NCI-H1092 treated with DMSO at 0.1 percent for 48 hours (cell line): ENCODE data around the gene SFXN3.

Source experiments
- DNase-seq: peaks from one replicate; lab custom pipeline; 2025; lab: John Stamatoyannopoulos, UW

Gene SFXN3

DNA sequence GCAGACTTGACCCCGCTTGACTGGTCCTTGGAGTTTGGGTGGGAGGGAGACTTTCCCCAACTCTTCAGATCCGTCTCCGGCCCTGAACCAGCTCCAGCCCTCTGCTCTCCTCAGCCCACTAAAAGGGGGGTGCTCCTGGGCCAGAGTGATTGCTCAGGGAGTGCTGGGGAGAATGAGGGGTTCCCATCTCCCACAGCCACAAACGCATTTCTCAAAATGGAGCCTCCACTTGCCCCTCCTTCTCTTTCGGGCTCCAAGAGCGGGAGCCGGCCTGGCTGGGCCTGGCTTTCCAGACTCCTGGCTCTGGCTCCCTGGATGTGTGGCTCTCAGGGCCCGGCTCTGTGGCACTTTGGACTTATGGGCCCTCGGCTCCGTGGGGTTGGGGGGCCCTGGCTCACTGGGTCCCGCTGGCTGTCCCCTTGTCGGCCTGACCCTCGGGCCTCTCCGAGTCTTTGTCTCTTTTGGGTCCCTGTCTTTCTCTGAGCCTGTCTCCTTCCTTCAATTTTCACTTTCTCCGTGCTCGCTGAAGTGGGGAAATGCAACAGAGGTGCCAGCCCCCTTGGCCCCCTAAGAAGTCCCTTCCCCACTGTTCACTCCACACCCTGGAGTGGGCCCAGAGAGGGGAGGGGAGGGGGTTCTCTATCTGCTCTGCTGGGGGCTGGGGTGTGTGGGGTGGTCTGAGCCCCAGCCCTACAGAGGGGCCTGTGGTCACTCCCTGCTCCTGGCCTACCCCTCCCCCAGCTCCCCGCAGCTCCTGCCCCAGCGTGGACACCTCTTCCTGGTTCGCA is 30.7 kb upstream of the SFXN3 start:
- DNase-seq: no peak

DNA sequence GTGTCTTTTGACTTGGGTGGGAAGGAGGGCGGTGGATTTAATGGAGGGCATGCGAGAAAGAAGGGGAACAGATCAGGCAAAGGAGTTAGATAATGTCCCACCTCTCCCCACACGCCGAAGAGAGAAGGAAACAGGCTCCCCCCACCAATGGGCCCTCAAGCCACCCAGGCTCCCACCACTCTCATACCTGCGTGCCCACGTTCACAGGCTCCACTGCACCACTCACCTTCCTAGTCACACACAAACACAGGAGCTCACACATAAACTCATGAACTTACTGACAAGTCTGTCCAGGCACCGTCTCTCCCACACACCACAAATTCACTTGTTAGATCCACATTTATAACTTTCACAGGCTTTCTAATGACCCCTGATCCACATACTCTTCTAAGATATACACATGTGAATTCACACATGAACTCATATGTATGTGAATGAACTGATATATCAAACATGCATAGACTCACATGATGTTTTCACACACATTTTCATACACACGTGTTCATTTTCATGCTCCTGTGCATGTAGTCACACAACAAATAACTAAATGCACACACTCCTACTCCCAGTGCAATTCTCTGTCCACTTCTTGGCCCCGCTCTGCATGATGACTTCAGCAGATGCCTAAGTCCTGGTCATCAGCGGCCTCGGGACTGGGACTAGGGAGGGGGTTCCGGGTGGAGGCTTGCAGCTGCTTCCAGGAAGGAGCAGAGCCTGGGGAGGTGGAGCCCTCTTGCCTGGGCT is 29.9 kb upstream of the SFXN3 start:
- DNase-seq: no peak

DNA sequence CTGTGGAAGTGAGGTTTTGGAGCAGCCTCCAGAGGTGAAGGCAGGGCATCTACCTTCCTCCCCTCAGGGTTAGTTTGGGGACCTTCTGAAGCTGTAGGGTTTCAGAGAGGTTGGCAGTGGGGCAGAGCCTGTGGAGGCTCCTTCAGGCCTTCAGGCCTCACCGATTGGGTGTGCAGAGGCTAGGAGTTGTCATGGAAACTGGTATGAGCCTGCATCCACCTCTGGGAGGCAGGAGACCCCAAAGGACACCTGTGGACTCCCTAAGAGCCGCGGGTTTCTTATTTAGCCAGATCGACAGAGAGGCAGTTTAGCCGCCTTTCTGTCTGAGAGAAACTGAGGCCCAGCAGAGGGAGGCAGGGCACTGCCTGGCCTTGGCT is 29.4 kb upstream of the SFXN3 start:
- no peak for DNase-seq

DNA sequence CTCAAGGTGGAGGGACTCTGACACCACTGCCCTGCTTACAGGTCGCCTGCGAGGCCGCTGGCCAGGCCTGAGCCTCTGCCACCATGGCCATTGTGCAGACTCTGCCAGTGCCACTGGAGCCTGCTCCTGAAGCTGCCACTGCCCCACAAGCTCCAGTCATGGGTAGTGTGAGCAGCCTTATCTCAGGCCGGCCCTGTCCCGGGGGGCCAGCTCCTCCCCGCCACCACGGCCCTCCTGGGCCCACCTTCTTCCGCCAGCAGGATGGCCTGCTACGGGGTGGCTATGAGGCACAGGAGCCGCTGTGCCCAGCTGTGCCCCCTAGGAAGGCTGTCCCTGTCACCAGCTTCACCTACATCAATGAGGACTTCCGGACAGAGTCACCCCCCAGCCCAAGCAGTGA is 28.6 kb upstream of the SFXN3 start:
- DNase-seq: no peak

DNA sequence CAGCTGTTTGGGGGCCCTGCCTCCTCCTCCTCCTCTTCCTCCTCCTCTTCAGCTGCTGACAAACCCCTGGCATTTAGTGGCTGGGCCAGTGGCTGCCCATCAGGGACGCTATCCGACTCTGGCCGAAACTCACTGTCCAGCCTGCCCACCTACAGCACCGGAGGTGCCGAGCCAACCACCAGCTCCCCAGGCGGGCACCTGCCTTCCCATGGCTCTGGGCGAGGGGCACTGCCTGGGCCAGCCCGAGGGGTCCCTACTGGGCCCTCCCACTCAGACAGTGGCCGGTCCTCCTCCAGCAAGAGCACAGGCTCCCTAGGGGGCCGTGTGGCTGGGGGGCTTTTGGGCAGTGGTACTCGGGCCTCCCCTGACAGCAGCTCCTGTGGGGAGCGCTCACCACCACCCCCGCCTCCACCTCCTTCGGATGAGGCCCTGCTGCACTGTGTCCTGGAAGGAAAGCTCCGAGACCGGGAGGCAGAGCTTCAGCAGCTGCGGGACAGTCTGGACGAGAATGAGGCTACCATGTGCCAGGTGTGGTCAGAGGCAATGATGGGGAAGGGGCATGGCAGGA is 27.3 kb upstream of the SFXN3 start:
- no peak for DNase-seq

DNA sequence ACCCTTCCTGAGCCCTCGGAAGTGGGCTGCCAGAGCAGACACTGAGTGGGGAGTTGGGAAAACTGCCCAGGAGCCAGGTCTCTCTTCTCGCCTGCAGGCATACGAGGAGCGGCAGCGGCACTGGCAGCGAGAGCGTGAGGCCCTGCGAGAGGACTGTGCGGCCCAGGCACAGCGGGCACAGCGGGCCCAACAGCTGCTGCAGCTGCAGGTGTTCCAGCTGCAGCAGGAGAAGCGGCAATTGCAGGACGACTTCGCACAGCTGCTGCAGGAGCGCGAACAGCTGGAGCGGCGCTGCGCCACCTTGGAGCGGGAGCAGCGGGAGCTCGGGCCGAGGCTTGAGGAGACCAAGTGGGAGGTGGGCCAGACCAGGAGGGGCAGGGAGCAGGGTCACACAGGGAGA is 25.7 kb upstream of the SFXN3 start:
- no peak for DNase-seq

DNA sequence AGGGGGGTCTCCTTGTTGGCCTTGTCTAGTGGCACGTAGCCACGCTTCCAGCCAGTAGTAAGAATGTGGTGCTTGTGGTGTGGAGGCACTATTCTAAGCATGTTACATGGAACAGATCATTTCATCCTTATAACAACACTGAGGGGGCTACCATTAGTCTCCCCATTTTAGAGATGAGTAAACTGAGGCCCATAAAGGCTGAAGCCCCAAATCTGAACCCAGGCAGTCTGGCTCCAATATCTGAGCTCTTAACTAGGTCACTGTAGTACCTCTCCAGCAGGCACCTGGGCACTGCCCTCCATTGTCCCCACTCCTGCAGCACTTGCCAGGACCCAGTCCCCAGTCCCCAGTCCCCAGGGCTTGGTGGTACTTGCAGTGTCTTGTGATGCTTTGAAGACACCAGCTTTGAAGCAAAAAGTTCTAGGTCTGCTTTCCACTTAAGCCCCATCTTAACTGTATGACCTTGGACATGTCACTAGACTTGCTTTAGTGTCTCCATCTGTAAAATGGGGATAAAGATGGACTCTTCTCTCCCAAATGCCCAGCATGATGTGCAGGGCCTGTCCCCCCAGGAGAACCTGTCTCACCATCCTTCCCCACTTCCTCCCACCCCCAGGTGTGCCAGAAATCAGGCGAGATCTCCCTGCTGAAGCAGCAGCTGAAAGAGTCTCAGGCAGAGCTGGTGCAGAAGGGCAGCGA is 25.0 kb upstream of the SFXN3 start:
- DNase-seq: no peak

DNA sequence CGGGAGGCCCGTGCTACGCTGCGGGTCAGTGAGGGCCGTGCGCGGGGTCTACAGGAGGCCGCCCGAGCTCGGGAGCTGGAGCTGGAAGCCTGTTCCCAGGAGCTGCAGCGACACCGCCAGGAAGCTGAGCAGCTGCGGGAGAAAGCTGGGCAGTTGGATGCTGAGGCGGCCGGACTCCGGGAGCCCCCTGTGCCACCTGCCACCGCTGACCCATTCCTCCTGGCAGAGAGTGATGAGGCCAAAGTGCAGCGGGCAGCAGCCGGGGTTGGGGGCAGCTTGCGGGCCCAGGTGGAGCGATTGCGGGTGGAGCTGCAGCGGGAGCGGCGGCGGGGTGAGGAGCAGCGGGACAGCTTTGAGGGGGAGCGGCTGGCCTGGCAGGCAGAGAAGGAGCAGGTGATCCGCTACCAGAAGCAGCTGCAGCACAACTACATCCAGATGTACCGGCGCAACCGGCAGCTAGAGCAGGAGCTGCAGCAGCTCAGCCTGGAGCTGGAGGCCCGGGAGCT is 24.4 kb upstream of the SFXN3 start:
- DNase-seq: peak; percentile 51

DNA sequence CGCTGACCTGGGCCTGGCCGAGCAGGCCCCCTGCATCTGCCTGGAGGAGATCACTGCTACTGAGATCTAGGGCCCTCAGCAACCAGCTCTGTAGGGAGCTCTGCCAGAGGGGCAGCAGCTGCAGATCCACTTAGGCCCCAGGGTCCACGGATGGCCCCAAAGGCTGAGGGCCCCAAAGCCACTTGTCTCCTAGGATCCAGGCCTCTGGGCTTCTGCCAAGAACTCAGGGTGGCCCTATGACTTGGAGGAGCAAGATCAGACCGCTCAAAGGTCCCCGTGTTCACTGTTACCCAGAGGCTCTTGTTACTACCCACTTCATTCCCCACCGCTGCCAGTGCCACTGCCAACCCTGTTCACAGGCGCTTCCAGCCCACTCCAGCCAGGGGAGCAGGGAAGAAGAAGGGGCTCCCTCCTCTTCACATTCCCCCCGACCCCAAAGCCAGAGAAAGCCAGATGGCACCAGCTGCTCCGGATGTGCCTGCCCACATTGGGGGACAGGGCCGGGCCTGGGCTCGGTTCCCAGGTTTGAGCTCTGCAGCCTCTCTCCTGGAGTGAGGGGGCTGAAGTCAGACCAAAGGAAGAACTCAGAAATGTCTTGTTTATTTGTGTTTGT is 23.8 kb upstream of the SFXN3 start:
- peak; percentile 51 for DNase-seq

DNA sequence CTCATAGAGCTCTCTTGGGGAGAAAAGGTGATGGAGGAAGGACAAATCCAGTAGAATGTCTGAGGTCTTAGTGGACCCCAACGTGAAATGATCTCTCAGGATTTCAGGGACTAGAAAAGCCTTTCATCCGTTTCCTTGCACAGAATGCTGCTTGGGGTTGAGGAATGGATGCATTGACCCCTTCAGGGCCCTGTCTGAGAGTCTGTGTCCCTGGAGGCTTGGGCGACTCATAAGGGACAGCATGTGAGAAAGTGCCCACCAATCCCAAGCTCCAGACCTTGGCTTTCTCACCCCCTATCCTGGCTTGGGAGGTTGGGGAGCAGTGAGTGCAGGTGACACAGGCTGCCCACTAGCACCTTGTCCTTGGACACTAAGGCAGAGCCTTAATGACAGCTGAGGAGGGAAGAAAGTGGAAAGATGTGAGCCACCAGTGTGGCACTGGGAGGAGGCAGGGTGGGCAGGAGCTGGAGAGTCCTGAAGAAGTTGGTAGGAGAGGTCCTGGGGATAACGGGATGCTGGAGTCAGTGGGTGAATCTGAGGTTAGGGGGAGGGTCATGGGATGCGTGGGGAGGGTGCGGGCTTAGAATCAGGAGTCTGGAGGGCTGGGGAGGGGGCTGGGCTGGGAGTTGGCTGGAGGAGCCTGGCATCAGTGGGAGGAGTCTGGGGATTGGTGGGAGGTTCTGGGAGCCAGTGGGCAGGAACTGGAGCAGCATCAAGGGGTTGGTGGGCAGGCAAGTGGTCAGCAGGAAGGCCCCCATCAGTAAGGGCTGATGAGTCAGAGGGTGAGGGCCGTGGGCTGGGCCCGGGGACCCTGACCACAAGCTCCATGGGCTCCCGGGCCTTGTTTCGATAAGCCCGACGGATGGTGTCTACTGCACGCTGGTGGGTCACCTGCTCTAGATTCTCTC is 22.9 kb upstream of the SFXN3 start:
- no peak for DNase-seq

DNA sequence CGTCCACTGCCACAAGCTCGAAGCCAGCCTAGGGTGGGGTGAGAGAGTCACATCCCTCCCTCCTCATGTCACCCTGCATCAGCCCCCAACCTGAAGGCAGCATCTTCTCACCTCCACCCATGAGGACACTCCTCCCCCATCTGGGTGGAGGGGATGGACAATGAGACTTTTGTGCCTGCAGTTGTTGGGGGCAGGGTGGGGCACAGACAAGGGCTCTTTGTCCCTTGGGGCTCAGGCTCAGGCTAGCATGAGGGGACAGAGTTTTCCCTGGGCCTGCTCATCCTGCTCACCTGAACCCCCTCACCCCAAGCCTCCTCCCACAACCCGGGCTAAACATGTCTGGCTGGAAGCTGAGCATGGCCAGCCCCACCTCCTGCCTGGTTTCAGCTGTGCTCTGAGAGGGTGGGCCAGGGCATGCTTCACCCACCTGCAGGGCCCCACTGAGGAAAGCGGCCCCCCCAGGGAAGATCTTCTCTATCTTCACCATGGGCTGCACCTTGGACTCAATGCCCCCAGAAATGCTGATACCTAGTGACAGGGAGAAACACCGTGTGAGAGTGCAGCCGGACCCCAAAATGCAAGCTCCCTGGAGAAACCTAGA is 22.1 kb upstream of the SFXN3 start:
- DNase-seq: no peak

DNA sequence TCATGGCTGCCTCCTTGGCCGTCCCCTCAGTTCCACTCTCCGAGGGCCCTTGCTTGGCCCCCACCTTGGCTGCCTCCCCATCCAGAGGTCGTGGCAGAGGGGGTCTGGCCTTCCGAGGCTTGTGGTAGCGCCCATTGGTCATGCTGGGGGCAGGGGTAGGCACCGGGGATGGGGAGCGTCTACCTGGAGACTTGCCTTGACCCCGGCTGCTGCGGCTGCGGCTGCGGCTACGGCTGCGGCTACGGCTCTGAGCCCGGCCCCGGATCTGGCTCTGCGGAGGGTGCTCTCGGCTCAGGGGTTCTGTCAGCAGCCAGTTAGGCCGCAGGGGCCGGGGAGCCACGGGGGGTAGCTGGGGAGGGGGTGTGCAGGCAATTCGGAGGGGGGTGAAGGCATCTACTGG is 20.7 kb upstream of the SFXN3 start:
- DNase-seq: no peak

DNA sequence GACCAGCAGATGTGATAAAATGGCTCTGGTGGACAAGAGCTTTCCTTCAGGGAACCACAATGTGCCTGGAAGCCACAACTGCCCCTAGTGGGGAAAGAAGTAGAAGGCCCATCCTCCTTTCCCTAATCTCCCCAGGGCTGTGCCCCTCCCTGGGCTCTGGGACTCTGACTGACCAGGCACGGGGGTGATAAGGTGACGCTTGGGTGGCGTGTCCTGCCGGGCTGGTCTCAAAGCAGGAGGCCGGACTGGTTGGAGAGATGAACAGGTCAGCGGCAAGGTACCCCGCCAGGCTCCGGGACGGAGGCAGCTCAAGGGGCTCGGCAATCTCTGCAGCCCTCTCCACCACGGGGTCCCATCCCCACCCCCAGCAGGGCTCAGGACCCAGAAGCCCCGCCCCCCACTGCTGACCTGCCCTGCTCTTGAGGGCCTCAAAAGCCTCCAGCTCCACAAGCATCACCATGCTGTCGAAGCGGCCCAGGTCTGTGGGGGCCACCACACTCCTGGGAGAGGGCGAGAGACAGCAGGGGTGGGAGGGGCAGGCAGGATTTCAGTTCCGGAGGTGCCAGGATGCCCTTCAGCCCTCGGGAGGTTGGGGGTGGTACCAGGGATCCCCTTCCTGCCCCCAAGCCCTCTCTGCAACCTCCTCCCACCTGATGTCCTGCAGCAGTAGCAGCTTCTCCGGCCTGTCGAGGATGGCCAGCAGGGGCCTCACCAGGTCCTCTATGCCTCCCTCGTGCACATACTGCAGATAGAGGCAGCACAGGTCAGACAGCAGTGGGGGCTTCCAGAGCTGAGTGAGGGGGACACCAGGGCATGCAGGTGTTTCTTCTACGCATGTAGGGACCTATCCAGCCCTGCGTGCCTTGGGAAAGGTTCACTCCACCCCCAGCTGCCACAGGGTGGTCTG is 19.3 kb upstream of the SFXN3 start:
- DNase-seq: no peak

DNA sequence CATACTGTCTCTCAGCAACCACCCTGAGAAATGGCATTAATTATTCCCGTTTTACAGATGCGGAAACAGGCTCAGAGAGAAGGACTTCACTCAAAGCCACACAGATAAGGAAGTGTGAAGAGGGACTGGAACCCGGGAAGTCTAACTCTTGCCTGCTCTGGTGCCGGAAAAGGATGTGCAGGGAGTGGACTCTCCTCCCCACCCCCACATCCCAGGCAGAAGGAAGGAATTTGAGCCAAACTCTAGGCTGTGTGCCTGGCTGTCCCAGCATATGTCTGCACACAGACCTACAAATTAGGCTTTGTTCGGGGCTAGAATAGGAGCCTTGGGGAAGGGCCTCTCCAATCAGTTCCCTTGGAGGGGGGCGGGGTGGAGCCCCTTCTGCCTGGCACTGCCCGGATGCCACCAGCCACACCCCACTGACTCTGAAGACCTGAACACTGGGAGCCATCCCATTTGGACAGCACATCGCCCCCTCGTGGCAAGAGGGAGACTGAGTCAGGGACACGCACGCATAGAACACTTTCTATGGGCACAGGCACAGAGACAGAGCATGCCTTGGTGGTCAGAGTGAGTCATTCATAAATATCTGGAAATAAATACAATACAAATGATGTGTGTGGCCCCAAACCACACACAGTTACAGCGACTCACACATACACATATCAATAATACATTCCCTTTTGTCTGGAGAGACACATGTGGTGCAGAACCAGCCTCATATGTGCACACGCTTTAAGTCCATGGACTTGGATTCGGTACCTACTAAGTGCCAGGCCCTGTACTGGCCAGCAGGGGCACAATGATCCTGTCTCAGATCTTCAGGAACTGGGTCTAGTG is 18.3 kb upstream of the SFXN3 start:
- DNase-seq: peak; percentile 81

DNA sequence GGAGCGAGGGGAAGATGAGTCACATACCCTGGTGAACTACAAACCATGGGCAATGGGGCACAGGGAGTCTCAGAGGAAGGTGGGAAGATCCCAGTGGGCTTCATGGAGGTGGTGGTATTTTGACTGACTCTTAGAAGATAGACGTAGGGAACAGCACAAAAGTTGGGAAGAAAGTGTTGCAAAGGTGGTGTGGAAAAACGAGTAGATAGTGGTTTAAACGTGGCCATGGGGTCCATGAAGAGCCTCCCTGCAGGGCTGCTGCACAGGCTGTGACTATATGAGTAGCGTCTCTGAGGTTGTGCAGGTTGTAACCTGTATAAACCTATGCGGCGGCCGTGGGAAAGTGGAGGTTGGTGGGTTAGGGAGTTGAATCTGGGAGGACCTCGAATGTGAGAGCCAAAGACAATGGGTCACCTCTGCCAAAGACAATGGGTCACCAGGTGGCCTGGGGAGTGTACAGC is 17.6 kb upstream of the SFXN3 start:
- no peak for DNase-seq

DNA sequence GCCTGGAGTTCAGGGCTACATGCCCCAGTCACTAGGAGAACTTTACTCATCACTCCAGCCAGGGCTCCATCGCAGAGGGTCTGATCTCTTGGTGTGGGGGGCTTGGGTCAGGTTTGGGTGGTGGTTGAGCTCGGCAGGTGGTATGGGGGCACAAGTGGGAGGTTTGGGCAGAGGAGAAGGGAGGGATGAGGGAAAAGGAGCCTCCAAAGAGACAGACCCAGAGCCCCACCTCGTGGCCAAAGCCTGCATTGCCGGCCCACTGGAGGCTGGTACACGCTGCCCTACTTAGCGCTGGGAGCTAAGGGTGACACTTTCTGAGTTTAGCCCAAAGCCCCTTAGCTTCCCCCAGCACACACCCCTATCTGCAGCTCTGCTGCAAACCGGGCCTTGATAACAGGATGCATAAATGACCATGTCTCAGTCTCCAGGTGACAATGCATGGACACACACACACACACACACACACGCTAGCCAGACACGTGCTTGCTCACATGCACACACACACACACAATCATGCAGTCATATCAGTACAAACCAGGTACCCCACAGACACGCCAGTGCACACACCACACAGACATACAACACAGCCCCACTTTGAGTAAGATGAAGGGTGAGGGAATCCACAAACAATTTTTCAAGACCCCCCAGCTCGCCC is 16.7 kb upstream of the SFXN3 start:
- DNase-seq: peak; percentile 41

DNA sequence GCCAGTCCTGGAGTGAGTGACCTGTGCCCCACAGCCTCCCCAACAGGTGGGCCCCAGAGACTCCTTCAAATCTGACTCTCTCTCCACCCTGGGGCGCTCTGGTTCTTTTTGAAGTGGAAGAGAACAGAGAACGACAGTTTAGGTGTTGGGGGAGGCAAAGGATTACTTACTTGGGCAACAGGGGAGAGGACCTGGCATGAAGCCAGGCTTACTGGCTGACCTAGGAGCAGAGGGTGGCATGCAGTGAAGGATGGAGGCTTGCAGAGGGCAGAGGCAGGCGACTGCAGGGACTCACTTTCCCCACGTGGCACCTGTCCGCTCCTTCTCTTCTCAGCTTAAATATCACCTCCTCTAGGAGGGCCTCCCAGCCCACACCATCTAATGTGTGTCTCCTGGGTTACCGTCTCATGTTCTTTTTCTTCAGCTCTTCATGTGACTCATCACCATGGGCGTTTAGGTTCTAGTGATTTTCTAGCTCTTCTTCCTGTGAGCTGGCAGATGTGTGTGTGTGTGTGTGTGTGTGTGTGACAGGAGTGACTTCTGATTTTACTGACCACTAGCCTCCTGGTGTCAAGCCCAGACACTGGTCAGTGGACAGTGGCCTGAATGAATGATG is 16.0 kb upstream of the SFXN3 start:
- no peak for DNase-seq

DNA sequence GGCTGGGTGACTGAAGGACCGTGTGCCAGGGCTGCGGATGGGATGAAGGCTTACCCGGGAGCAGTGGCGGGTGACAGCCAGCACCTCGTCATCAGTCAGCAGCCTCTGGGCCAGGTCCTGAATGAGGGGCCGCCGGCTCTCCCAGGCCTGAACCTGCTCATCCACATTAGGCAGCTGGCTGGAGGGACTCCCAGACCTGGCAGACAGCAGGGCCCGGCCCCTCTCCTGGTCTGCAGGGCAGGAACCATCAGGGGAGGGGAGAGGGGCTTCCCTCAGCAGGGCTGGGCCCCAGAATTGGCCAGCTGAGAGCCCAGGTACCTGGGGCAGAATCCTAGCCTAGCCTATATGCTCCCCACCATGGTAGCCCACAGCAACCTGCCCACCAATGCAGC is 15.5 kb upstream of the SFXN3 start:
- no peak for DNase-seq
